ENCODE measurements around the gene NFATC1. TPM values are rescaled to one million over a fixed set of nuclear protein-coding genes. Genes with fewer than 3 reads are reported as not detected.

NFATC1 gene
- total RNA-seq, 4 donors from 2014 or later = 5.3 to 19.1 (median 11.8) TPM

- peaks cover 4% of the 10 kb centered on the region for H3K27me3 ChIP-seq
- peaks cover 0 to 12% (median 0%) of the 10 kb centered on the region in 4 donors for H3K4me1 ChIP-seq
- no peak overlapping the region for H3K4me3 ChIP-seq
- H3K9me3 ChIP-seq = no peaks in the 10 kb centered on the region
- no peak for TF ChIP-seq POLR2AphosphoS5 (IDR thresholded peaks at IDR 0.05)
- TF ChIP-seq EP300 (IDR thresholded peaks at IDR 0.05; ENCODE audit: low read depth) = no peak
- TF ChIP-seq CTCF (IDR thresholded peaks at IDR 0.05) = no peak
- TF ChIP-seq POLR2A (IDR thresholded peaks at IDR 0.05) = no peak
- WGBS, 2 donors (ENCODE audit: low coverage in 1 of 2) = 65% methylated on average over 28 of the region's 29 CpGs; no CpG with 5 or more reads in 1 of the 2 donors
- in situ Hi-C loops (cut with MboI; ENCODE audit: low pct_ligation_motif_present in 1 of 4, low pct_unique_long_range_greater_than_20kb in 1 of 4, low sequenced_read_pairs in 3 of 4) = no loop called here
- no peak for DNase-seq
- H3K36me3 ChIP-seq = no peaks in the 10 kb centered on the region
- H3K27ac ChIP-seq = no peak overlapping the region
- intact Hi-C loops (cut with DNase I; ENCODE audit: low total_unique reads) = no loop called here
Measured at GRCh38 chr18:79442508-79443221, 46.9 kb downstream of the NFATC1 start.

- Histone ChIP-seq H3K4me3 (no peak overlapping the region), H3K36me3 (no peaks in the 10 kb centered on the region), H3K27ac (no peak overlapping the region), H3K4me1 (peaks cover 0 to 2% (median 0%) of the 10 kb centered on the region in 4 donors), H3K27me3 (no peaks in the 10 kb centered on the region), H3K9me3 (no peaks in the 10 kb centered on the region)
- TF ChIP-seq POLR2AphosphoS5 (IDR thresholded peaks at IDR 0.05) (no peak), POLR2A (IDR thresholded peaks at IDR 0.05) (no peak), CTCF (IDR thresholded peaks at IDR 0.05) (no peak), EP300 (IDR thresholded peaks at IDR 0.05; ENCODE audit: low read depth) (no peak)
- intact Hi-C loops (cut with DNase I; ENCODE audit: low total_unique reads) = no loop called here
- in situ Hi-C loops (cut with MboI; ENCODE audit: low pct_ligation_motif_present in 1 of 4, low pct_unique_long_range_greater_than_20kb in 1 of 4, low sequenced_read_pairs in 3 of 4) = no loop called here
- no peak for DNase-seq
- WGBS, 2 donors (ENCODE audit: low coverage in 1 of 2) = 83% methylated on average over 15 of the region's 15 CpGs; no CpG with 5 or more reads in 1 of the 2 donors
Measured at GRCh38 chr18:79445221-79445620, 49.5 kb downstream of the NFATC1 start.

GRCh38 chr18:79445696-79446561, 50.2 kb downstream of the NFATC1 start:
- in situ Hi-C loops (cut with MboI; ENCODE audit: low pct_ligation_motif_present in 1 of 4, low pct_unique_long_range_greater_than_20kb in 1 of 4, low sequenced_read_pairs in 3 of 4) (no loop called here), intact Hi-C loops (cut with DNase I; ENCODE audit: low total_unique reads) (no loop called here)
- TF ChIP-seq POLR2AphosphoS5 (IDR thresholded peaks at IDR 0.05) (no peak), POLR2A (IDR thresholded peaks at IDR 0.05) (no peak), CTCF (IDR thresholded peaks at IDR 0.05) (no peak), EP300 (IDR thresholded peaks at IDR 0.05; ENCODE audit: low read depth) (no peak)
- Histone ChIP-seq H3K4me3 (no peak overlapping the region), H3K4me1 (no peaks in the 10 kb centered on the region), H3K36me3 (no peaks in the 10 kb centered on the region), H3K27ac (no peak overlapping the region), H3K9me3 (no peaks in the 10 kb centered on the region), H3K27me3 (no peaks in the 10 kb centered on the region)
- 66 to 79% methylated on average over 11 to 18 of the region's 18 CpGs for WGBS, 2 donors (ENCODE audit: low coverage in 1 of 2)
- DNase-seq = no peak

GRCh38 chr18:79446931-79447330, 51.2 kb downstream of the NFATC1 start:
- no peaks in the 10 kb centered on the region for H3K9me3 ChIP-seq
- no peaks in the 10 kb centered on the region for H3K36me3 ChIP-seq
- H3K27ac ChIP-seq = no peak overlapping the region
- H3K4me3 ChIP-seq = no peak overlapping the region
- H3K4me1 ChIP-seq = no peaks in the 10 kb centered on the region
- H3K27me3 ChIP-seq = no peaks in the 10 kb centered on the region
- intact Hi-C loops (cut with DNase I; ENCODE audit: low total_unique reads) (no loop called here), in situ Hi-C loops (cut with MboI; ENCODE audit: low pct_ligation_motif_present in 1 of 4, low pct_unique_long_range_greater_than_20kb in 1 of 4, low sequenced_read_pairs in 3 of 4) (no loop called here)
- 94% methylated on average over 24 of the region's 24 CpGs; no CpG with 5 or more reads in 1 of the 2 donors for WGBS, 2 donors (ENCODE audit: low coverage in 1 of 2)
- TF ChIP-seq POLR2AphosphoS5 (IDR thresholded peaks at IDR 0.05) = no peak
- TF ChIP-seq EP300 (IDR thresholded peaks at IDR 0.05; ENCODE audit: low read depth) = no peak
- TF ChIP-seq CTCF (IDR thresholded peaks at IDR 0.05) = no peak
- no peak for TF ChIP-seq POLR2A (IDR thresholded peaks at IDR 0.05)
- no peak for DNase-seq

All from transverse colon (tissue), 4 donors.